ENCODE data around the gene MYH13. TPM values are rescaled to one million over a fixed set of nuclear protein-coding genes. Genes with fewer than 3 reads are reported as not detected.

MYH13 gene
- polyA plus RNA-seq, 1 of the 3 experiments (the other 2 are of a cell fraction), result not detected

- POLR2A ChIA-PET, result no interaction called here
- DNase-seq, result no peak
- 19% methylated on average over 3 of the region's 3 CpGs for WGBS (ENCODE audit: low lambda C conversion rate)
Observed at GRCh38 chr17:10297691-10298090, 75.1 kb downstream of the MYH13 start.

GRCh38 chr17:10295728-10296343, 77.0 kb downstream of the MYH13 start:
- no peak overlapping the region for H3K4me2 ChIP-seq
- no peaks in the 10 kb centered on the region for H3K9me3 ChIP-seq
- POLR2A ChIA-PET, result no interaction called here
- no peaks in the 10 kb centered on the region for H3K9me2 ChIP-seq
- CTCF ChIA-PET, result interaction anchor here (0.8 to 2.4 kb wide), 12 partner anchors 9 to 461 kb away, joined by 3 to 9 read pairs (median 4); no protein-coding TSS in a partner anchor
- 18% methylated on average over 5 of the region's 5 CpGs for WGBS (ENCODE audit: low lambda C conversion rate)
- no peak overlapping the region; a peak in 1 of 4 replicates for H3K4me3 ChIP-seq (ENCODE audit: low read depth in 2 of 2, low read length in 1 of 2)
- H2AFZ ChIP-seq (ENCODE audit: low read depth), result no peak overlapping the region
- no peaks in the 10 kb centered on the region for H3K4me1 ChIP-seq (ENCODE audit: control insufficient read depth in 1 of 2, insufficient read depth in 2 of 2, low read depth in 1 of 2, low read length in 1 of 2)
- no peaks in the 10 kb centered on the region; the same call in 1 of the 2 replicates for H3K27me3 ChIP-seq (ENCODE audit: insufficient read depth)
- no peaks in the 10 kb centered on the region for H4K20me1 ChIP-seq (ENCODE audit: insufficient read depth)
- no peaks in the 10 kb centered on the region for H3F3A ChIP-seq (replicated peaks; ENCODE audit: insufficient read depth)
- H3K79me2 ChIP-seq (ENCODE audit: insufficient read depth), result no peaks in the 10 kb centered on the region
- H3K36me3 ChIP-seq (replicated peaks in 1 of 2; ENCODE audit: control insufficient read depth in 1 of 2, insufficient read depth in 2 of 2, low read length in 1 of 2), result no peaks in the 10 kb centered on the region
- DNase-seq, result peak; percentile 49
- TF ChIP-seq JUND (IDR thresholded peaks at IDR 0.05) (no peak), YY1 (IDR thresholded peaks at IDR 0.05; ENCODE audit: low read depth) (no peak), SMC3 (IDR thresholded peaks at IDR 0.05; ENCODE audit: low read depth, low read length) (peak; percentile 58), TCF12 (IDR thresholded peaks at IDR 0.05) (no peak), TAF1 (IDR thresholded peaks at IDR 0.05; ENCODE audit: borderline replicate concordance, low read depth, low read length) (no peak), RAD21 (IDR thresholded peaks at IDR 0.05; ENCODE audit: low read length) (peak; percentile 64), MEF2A (IDR thresholded peaks at IDR 0.05; ENCODE audit: borderline replicate concordance, low read depth) (no peak), IRF3 (IDR thresholded peaks at IDR 0.05; ENCODE audit: low read depth, low read length) (no peak), EP300 (IDR thresholded peaks at IDR 0.05; ENCODE audit: borderline replicate concordance in 1 of 2, low read depth in 1 of 2, low read length in 1 of 2) (no peak), ZBTB33 (IDR thresholded peaks at IDR 0.05; ENCODE audit: borderline replicate concordance, low read depth) (no peak), USF2 (IDR thresholded peaks at IDR 0.05; ENCODE audit: borderline replicate concordance, low read depth, low read length) (no peak), TEAD4 (IDR thresholded peaks at IDR 0.05; ENCODE audit: borderline replicate concordance, insufficient read depth) (no peak)
- TF ChIP-seq, protein P1, sequence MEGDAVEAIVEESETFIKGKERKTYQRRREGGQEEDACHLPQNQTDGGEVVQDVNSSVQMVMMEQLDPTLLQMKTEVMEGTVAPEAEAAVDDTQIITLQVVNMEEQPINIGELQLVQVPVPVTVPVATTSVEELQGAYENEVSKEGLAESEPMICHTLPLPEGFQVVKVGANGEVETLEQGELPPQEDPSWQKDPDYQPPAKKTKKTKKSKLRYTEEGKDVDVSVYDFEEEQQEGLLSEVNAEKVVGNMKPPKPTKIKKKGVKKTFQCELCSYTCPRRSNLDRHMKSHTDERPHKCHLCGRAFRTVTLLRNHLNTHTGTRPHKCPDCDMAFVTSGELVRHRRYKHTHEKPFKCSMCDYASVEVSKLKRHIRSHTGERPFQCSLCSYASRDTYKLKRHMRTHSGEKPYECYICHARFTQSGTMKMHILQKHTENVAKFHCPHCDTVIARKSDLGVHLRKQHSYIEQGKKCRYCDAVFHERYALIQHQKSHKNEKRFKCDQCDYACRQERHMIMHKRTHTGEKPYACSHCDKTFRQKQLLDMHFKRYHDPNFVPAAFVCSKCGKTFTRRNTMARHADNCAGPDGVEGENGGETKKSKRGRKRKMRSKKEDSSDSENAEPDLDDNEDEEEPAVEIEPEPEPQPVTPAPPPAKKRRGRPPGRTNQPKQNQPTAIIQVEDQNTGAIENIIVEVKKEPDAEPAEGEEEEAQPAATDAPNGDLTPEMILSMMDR (IDR thresholded peaks at IDR 0.05), result peak; percentile 72
- TF ChIP-seq, protein P2, sequence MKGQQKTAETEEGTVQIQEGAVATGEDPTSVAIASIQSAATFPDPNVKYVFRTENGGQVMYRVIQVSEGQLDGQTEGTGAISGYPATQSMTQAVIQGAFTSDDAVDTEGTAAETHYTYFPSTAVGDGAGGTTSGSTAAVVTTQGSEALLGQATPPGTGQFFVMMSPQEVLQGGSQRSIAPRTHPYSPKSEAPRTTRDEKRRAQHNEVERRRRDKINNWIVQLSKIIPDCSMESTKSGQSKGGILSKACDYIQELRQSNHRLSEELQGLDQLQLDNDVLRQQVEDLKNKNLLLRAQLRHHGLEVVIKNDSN (IDR thresholded peaks at IDR 0.05; ENCODE audit: borderline replicate concordance, low read depth), result no peak
- no peak overlapping the region for H3K27ac ChIP-seq (ENCODE audit: low read depth in 2 of 2, low read length in 1 of 2)
- H3K9ac ChIP-seq, result no peak overlapping the region

More at GRCh38 chr17:10297691-10298090, 75.1 kb downstream of the MYH13 start:
- no peak overlapping the region for H2AFZ ChIP-seq (ENCODE audit: low read depth)
- H3K4me2 ChIP-seq, result no peak overlapping the region
- H3K79me2 ChIP-seq (ENCODE audit: insufficient read depth), result no peaks in the 10 kb centered on the region
- no peaks in the 10 kb centered on the region for H3K9me3 ChIP-seq
- CTCF ChIA-PET, result interaction anchor here (0.7 kb wide), 1 partner anchor 331 kb away, joined by 3 read pairs; no protein-coding TSS in a partner anchor
- no peaks in the 10 kb centered on the region for H3F3A ChIP-seq (replicated peaks; ENCODE audit: insufficient read depth)
- TF ChIP-seq EP300 (IDR thresholded peaks at IDR 0.05; ENCODE audit: borderline replicate concordance in 1 of 2, low read depth in 1 of 2, low read length in 1 of 2) (no peak), RAD21 (IDR thresholded peaks at IDR 0.05; ENCODE audit: low read length) (no peak), EZH2phosphoT487 (IDR thresholded peaks at IDR 0.05; ENCODE audit: borderline replicate concordance, low read depth) (no peak)
- H3K36me3 ChIP-seq (replicated peaks in 1 of 2; ENCODE audit: control insufficient read depth in 1 of 2, insufficient read depth in 2 of 2, low read length in 1 of 2), result no peaks in the 10 kb centered on the region
- no peak overlapping the region for H3K9ac ChIP-seq
- no peak overlapping the region for H3K27ac ChIP-seq (ENCODE audit: low read depth in 2 of 2, low read length in 1 of 2)
- no peaks in the 10 kb centered on the region for H3K4me1 ChIP-seq (ENCODE audit: control insufficient read depth in 1 of 2, insufficient read depth in 2 of 2, low read depth in 1 of 2, low read length in 1 of 2)
- no peak overlapping the region for H3K4me3 ChIP-seq (ENCODE audit: low read depth in 2 of 2, low read length in 1 of 2)
- H3K27me3 ChIP-seq (ENCODE audit: insufficient read depth), result no peaks in the 10 kb centered on the region
- H3K9me2 ChIP-seq, result no peaks in the 10 kb centered on the region
- no peaks in the 10 kb centered on the region for H4K20me1 ChIP-seq (ENCODE audit: insufficient read depth)

All from SK-N-SH (cell line).